Measurements from ENCODE around the gene ZNF496. TPM values are rescaled to one million over a fixed set of nuclear protein-coding genes. Genes with fewer than 3 reads are reported as not detected.

Gene ZNF496
- total RNA-seq, 1 donor from 2014 or later: 47.1 TPM

DNA sequence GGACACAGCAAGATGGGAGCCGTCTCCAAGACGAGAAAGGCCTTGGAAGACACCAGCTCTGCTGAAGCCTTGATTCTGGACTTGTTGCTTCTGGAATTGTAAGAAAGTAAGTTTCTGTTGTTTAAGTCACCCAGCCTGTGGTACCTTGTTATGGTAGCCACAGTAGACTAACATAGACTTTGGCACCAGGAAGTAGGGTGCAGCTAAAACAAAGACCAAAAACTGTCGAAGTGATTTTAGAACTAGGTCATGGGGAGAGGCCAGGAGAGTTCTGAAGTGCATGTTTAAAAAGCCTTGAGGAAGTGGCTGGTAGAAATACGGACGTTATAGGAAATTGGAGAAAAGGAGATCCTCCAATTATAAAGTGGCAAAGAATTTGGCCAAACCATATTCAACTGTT lies 28.5 kb downstream of the ZNF496 start:
- H3K27me3 Mint-ChIP-seq: no peaks in the 10 kb centered on the region
- H3K4me3 Mint-ChIP-seq: no peak overlapping the region
- H3K27ac Mint-ChIP-seq: no peak overlapping the region
- DNase-seq (ENCODE audit: extremely low spot score, unreplicated experiment): no peak
- H3K36me3 Mint-ChIP-seq: peaks cover 41% of the 10 kb centered on the region
- H3K9me3 Mint-ChIP-seq: no peaks in the 10 kb centered on the region
- TF ChIP-seq, protein P1, sequence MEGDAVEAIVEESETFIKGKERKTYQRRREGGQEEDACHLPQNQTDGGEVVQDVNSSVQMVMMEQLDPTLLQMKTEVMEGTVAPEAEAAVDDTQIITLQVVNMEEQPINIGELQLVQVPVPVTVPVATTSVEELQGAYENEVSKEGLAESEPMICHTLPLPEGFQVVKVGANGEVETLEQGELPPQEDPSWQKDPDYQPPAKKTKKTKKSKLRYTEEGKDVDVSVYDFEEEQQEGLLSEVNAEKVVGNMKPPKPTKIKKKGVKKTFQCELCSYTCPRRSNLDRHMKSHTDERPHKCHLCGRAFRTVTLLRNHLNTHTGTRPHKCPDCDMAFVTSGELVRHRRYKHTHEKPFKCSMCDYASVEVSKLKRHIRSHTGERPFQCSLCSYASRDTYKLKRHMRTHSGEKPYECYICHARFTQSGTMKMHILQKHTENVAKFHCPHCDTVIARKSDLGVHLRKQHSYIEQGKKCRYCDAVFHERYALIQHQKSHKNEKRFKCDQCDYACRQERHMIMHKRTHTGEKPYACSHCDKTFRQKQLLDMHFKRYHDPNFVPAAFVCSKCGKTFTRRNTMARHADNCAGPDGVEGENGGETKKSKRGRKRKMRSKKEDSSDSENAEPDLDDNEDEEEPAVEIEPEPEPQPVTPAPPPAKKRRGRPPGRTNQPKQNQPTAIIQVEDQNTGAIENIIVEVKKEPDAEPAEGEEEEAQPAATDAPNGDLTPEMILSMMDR (conservative IDR thresholded peaks at IDR 0.05): no peak
- H3K4me1 Mint-ChIP-seq (ENCODE audit: unreplicated experiment): no peaks in the 10 kb centered on the region

DNA sequence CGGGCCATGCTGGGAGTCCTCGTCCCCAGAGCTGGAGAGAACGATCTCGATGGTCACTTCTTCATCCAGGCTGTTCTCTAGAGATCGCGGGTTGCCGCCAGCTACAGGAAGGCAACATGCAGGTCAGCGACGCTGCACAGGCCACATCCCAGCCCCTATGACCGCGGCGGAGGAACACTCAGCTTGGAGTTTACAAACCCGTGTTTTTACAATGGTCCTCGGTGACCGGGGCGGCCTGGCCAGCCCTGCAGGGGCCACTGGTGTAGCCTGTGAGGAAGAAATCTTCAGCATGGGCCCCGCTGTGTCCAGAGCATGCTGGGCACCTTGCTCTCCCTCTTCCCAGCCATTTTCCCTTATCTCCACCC lies 30.5 kb downstream of the ZNF496 start:
- no peak overlapping the region for H3K4me3 Mint-ChIP-seq
- no peaks in the 10 kb centered on the region for H3K27me3 Mint-ChIP-seq
- H3K27ac Mint-ChIP-seq: no peak overlapping the region
- H3K9me3 Mint-ChIP-seq: no peaks in the 10 kb centered on the region
- TF ChIP-seq, protein P1 (conservative IDR thresholded peaks at IDR 0.05): no peak
- H3K4me1 Mint-ChIP-seq (ENCODE audit: unreplicated experiment): no peaks in the 10 kb centered on the region
- H3K36me3 Mint-ChIP-seq: peaks cover 42% of the 10 kb centered on the region
- no peak for DNase-seq (ENCODE audit: extremely low spot score, unreplicated experiment)

- Mint-ChIP-seq H3K4me3 (no peak overlapping the region), H3K36me3 (peaks cover 42% of the 10 kb centered on the region), H3K27ac (no peak overlapping the region), H3K27me3 (no peaks in the 10 kb centered on the region), H3K9me3 (no peaks in the 10 kb centered on the region), H3K4me1 (ENCODE audit: unreplicated experiment) (no peaks in the 10 kb centered on the region)
- DNase-seq (ENCODE audit: extremely low spot score, unreplicated experiment): no peak
- TF ChIP-seq, protein P1 (conservative IDR thresholded peaks at IDR 0.05): no peak
Measured at GRCh38 chr1:247300491-247301175, 31.0 kb downstream of the ZNF496 start.

DNA sequence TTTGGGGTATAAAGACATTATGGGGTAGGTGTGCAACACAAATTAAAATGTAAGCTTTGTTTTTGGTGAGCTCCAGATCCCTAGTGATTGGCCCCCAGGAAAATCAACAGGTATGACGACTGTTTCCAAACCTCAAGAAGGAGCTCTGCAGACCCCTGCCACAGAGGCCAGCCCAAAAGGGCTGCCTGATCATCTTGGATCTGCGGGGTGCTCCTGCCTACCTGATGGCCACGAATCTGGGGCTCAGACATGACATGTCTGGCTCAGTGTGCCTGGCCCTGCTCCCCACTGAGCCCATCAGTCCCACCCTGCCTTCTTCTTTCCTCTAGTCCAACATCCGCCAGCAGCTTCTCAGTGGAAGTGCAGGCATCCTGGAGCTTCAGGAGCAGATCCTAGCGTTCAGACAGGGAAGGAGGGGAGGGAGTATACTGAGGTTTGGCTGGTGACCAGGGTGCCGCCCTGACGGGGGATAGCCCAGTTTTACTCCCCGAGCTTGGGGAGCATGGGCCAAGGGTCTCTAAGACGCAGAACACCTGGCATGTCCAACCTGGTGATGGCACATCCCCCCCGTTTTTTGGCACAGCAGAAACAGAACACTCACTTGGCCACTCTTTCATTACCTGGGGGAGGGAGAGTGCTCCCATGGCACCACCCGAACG lies 31.8 kb downstream of the ZNF496 start:
- Mint-ChIP-seq H3K36me3 (peaks cover 40% of the 10 kb centered on the region), H3K9me3 (no peaks in the 10 kb centered on the region), H3K27me3 (no peaks in the 10 kb centered on the region), H3K27ac (no peak overlapping the region), H3K4me3 (no peak overlapping the region), H3K4me1 (ENCODE audit: unreplicated experiment) (no peaks in the 10 kb centered on the region)
- DNase-seq (ENCODE audit: extremely low spot score, unreplicated experiment): no peak
- TF ChIP-seq, protein P1 (conservative IDR thresholded peaks at IDR 0.05): no peak

- Mint-ChIP-seq H3K36me3 (peaks cover 32% of the 10 kb centered on the region), H3K4me1 (ENCODE audit: unreplicated experiment) (no peaks in the 10 kb centered on the region), H3K27me3 (no peaks in the 10 kb centered on the region), H3K27ac (no peak overlapping the region), H3K4me3 (no peak overlapping the region), H3K9me3 (no peaks in the 10 kb centered on the region)
- TF ChIP-seq, protein P1 (conservative IDR thresholded peaks at IDR 0.05): no peak
- DNase-seq (ENCODE audit: extremely low spot score, unreplicated experiment): no peak
Measured at GRCh38 chr1:247298701-247299100, 33.0 kb downstream of the ZNF496 start.
